Endometrium (tissue), 2 donors: ENCODE measurements around the gene SYCE3.
A peak's percentile ranks its signal among the peaks of the same experiment; 100 is the strongest.
"Not testable (repeated sequence)": the region's sequence is repeated elsewhere in the genome, so short reads cannot be mapped to it uniquely, and the experiment has no call there.

Experiments
- FAIRE-seq: peaks from 2 replicates; lab custom pipeline; 2012; peaks lifted over from hg19 to GRCh38; lab: Jason Lieb, UNC
- donor health status: control.
- donor health status: control.

Gene SYCE3

DNA sequence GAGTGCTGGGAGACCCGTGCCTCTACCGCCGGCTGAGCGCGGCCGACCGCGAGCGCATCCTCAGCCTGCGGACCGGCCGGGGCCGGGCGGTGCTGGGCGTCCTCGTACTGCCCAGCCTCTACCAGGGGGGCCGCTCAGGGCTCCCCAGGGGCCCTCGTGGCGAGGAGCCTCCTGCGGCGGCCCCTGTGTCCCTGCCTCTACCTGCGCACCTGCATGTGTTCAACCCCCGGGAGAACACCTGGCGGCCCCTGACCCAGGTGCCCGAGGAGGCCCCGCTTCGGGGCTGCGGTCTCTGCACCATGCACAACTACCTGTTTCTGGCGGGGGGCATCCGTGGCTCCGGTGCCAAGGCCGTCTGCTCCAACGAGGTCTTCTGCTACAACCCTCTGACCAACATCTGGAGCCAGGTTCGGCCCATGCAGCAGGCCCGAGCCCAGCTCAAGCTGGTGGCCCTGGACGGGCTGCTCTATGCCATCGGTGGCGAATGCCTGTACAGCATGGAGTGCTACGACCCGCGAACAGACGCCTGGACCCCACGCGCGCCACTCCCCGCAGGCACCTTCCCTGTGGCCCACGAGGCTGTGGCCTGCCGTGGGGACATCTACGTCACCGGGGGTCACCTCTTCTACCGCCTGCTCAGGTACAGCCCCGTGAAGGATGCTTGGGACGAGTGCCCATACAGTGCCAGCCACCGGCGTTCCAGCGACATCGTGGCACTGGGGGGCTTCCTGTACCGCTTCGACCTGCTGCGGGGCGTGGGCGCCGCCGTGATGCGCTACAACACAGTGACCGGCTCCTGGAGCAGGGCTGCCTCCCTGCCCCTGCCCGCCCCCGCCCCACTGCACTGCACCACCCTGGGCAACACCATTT, 13.6 kb downstream of the SYCE3 start:
- no peak for FAIRE-seq

DNA sequence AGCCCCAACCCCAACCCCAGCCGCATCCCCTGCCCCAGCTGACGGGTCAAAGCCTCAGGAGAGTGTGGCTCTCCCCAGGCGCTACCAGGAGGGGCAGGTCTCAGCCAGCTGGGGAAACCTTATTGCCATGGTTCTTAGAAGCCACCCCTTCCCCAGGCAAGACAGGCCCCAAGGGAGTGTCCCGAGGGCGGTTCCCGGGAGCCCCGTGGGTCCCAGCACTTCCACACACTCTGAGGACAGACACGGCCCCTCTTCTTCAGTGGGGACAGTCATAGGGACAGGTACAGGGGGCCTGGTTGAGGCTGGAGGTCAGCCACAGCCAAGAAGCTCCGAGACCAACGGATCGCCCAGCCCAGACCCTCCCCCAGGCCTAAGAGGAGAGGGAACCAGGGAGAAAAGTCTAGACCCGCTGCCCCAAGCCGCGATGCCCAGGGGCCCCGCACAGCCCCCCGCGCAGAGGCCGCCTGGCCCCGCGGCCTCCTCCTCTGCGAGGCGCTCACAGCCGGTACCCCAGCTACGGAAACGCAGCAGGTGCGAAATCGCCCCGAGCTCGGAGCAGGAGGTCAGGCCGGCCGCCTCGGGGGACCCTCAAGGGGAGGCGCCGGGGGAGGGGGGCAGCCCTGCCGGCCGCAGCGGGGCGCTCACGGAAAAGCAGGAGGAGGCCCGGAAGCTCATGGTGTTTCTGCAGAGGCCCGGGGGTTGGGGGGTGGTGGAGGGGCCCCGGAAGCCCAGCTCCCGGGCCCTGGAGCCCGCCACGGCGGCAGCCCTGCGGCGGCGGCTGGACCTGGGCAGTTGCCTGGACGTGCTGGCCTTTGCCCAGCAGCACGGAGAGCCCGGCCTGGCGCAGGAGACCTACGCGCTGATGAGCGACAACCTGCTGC, 14.4 kb downstream of the SYCE3 start:
- FAIRE-seq: no peak

- FAIRE-seq: no peak
Observed at GRCh38 chr22:50547263-50547985, 15.3 kb downstream of the SYCE3 start.

DNA sequence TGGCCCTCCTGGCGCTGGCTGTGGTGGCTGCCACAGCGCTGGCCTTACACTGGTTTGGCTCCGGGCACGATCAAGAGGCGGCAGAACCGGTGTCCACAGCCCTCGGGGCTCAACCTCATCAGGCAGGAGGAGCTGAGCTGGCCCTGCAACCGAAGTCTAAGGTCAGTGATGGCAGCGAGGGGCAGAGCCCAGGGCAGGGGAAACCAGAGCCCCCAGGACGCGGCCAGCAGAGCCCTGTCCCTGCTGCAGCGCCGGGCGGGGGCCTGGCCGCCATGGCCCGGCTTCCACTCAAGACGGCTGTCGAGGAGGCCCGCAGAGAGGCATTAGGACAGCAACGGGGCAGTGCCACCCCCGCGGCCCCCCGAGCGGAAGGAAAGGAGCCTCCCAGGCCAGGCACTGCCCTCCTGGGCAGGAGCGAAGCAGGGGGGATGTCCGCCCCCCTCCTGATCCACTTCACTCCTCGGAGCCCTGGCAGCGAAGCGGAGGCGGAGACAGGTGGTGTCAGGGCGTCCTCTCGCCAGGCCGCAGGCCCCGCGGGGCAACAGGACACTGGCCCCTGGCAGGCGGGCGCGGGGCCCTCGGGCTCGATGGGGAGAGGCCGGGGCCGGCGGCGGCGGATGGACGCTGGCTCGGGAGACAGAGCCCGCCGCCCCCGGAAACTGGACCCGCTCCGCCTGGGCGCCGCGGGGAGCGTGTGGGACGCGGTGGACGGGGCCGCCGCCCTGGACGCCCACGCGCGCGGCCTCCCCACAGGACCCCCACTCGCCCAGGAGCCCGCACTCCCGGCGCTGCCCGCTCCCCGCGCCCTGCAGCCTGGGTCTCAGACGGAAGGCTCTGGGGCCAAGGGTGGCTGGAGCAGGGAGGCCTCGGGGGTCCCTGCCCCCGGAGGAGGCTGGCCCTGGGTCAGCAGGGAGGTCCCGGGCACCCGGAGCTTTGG, 16.1 kb downstream of the SYCE3 start:
- no peak for FAIRE-seq

GRCh38 chr22:50545522-50546325, 17.0 kb downstream of the SYCE3 start, which contains the start of gene KLHDC7B:
TSS of gene KLHDC7B (plus strand) at chr22:50545899. CDS start at chr22:50546244, 345 bp downstream.
- FAIRE-seq: no peak

- no peak for FAIRE-seq
Observed at GRCh38 chr22:50544746-50545253, 17.9 kb downstream of the SYCE3 start.

GRCh38 chr22:50544078-50544745, 18.5 kb downstream of the SYCE3 start:
- FAIRE-seq: no peak

GRCh38 chr22:50542416-50542927, 20.2 kb downstream of the SYCE3 start:
- no peak for FAIRE-seq

DNA sequence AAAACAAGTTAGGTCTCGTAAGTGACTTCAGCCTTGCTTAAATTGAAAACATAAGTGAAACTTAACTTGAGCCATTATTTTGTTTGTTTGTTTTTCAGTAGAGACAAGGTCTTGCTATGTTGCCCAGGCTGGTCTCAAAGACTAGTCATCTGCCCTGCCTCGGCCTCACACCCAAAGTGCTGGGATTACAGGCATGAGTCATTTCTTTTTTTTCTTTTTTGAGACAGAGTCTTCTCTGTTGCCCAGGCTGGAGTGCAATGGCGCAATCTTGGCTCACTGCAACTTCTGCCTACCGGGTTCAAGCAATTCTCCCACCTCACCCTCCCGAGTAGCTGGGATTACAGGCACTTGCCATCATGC, 21.1 kb downstream of the SYCE3 start:
- not testable (repeated sequence) for FAIRE-seq

- peak; percentile 29 for FAIRE-seq
Observed at GRCh38 chr22:50540381-50540780, 22.3 kb downstream of the SYCE3 start.

- no peak for FAIRE-seq
Observed at GRCh38 chr22:50537765-50538164, 25.0 kb downstream of the SYCE3 start.

DNA sequence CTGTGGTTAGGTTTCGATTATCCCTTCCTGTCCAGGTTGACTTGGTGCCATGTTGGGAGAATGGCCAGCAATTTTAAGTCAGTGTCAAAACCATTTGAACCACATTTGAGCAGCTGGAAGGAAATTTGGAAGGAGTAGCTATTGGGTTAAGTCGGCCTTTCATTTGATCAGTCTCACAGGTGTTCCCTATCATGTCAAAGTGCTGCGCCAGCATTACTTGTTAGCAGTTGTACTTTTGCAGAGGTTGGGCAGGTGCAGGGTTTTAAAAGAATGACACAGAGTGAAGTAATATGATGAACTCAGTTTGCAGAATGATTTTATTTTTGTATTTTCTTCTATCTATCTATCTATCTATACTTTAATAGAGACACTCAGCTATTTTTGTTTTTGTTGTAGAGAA, 26.5 kb downstream of the SYCE3 start:
- FAIRE-seq: no peak

DNA sequence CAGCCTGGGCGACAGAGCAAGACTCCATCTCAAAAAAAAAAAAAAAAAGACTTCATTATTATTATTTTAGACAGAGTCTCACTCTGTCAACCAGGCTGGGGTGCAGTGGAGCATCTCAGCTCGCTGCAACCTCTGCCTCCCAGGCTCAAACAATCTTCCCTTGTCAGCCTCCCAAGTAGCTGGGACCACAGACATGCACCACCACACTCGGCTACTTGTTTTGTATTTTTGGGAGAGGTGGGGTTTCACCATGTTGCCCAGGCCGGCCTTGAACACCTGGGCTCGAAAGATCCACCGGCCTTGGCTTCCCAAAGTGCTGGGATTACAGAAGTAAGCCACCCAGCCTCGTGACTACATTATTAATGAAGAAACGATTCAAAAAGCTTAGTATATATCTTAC, 27.6 kb downstream of the SYCE3 start:
- FAIRE-seq: no peak

DNA sequence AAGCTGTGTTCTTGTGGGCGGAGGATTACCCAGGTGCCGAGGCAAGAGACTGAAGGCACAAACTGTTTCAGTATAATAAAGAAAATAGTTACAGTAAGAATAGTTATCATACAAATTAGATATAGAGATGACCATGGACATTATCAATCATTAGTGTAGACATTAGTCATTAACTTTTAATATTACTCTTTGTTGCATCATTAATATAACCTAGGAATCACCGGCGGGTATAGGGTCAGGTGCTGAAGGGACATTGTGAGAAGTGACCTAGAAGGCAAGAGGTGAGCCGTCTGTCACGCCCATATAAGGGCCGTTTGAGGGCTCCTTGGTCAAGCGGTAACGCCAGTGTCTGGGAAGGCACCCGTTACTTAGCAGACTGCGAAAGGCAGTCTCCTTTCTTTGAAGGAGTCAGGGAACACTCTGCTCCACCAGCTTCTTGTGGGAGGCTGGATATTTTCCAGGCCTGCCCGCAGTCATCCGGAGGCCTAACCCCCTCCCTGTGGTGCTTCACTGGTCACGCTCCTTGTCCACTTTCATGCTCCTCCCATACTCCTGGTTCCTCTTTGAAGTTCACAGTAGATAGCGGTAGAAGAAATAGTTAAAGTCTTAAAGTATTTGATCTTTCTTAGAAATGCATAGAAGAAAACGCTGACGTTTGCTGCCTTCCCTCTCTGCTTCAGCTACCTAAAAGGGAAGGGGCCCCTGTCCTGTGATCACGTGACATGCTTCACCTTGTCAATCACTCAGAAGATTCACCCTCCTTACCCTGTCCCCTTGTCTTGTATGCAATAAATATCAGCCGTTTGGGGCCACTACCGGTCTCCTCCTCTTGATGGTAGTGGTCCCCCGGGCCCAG, 28.6 kb downstream of the SYCE3 start:
- not testable (repeated sequence) for FAIRE-seq

GRCh38 chr22:50532824-50533796, 29.6 kb downstream of the SYCE3 start:
- no peak for FAIRE-seq

GRCh38 chr22:50531962-50532674, 30.6 kb downstream of the SYCE3 start:
- no peak for FAIRE-seq
